ENCODE data around the gene MMP17.
A peak's percentile ranks its signal among the peaks of the same experiment; 100 is the strongest.

The MMP17 gene

DNA sequence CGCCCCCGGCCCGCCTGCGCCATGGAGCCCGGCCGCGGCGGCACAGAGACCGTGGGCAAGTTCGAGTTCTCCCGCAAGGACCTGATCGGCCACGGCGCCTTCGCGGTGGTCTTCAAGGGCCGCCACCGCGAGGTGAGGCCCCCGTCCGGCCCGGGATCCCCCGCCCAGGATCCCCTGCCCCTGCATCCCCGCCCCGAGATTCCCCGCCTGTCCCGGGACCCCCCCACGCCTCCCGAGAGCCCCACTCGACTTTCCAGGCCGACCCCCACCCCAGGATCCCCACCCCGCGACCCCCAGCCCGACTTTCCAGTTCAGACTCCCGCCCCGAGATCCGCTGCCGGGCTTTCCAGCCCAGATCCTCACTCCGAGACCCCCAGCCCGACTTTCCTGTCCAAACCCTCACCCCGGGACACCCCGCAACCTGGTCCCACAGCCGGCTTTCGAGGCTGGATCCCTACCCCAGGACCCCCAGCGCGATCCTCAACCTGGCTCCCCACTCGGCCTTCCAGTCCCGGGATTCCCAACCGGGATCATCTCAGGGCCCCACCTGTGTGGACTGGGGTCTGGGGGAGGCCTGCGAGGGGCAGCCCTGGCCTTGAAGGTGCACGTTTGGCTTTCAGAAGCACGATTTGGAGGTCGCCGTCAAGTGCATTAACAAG is 66.9 kb downstream of the MMP17 start:
- peak; percentile 25 for DNase-seq (ENCODE audit: low spot score)

- no peak for DNase-seq (ENCODE audit: low spot score)
These were observed 67.5 kb downstream of the MMP17 start for GRCh38 chr12:131895640-131896079.

GRCh38 chr12:131896080-131896810 is 68.1 kb downstream of the MMP17 start:
- peak; percentile 98 for DNase-seq (ENCODE audit: low spot score)

DNA sequence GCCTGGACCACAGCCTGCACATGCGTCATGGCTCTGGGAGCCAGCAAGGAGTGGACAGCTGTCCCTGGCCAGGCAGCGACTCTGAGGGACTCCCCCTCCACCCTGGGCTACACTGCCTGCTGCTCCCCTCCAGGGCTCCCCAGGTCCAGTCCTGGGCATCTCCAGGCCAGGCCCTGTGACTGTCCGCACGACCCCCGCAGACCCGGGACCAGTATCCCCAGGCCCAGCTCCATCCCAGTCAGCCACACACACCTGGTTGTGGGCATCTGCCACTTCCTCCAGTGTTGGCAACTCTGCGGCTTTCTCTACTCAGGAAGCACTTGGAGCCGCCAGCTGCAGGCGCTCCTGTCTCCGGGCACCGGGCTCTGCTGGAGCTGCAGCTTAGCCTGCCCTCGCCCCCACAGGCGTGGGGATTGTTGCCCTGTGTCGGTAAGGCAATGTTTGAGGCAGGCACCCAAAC is 68.6 kb downstream of the MMP17 start:
- DNase-seq (ENCODE audit: low spot score), result no peak

GRCh38 chr12:131897276-131897675 is 69.1 kb downstream of the MMP17 start:
- DNase-seq (ENCODE audit: low spot score), result no peak

DNA sequence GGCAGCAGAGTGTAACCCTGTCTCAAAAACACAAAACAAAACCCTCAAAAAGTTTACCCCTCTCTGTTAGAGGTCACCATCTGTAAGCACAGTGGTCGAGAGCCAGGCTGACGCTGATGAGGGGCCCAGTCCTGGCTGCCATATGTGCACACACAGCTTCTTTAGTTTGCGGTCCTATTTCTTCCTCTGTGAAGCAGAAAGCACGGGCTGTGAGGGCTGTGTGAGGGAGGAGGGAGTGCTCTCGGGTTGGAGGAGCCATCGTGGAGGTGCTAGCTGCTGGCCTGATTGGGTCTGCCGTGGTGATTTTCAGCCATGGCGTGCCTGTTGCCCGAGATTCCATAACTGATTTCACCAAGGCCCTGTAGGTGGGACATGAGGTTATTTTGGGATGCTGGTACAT is 69.7 kb downstream of the MMP17 start:
- no peak for DNase-seq (ENCODE audit: low spot score)

DNA sequence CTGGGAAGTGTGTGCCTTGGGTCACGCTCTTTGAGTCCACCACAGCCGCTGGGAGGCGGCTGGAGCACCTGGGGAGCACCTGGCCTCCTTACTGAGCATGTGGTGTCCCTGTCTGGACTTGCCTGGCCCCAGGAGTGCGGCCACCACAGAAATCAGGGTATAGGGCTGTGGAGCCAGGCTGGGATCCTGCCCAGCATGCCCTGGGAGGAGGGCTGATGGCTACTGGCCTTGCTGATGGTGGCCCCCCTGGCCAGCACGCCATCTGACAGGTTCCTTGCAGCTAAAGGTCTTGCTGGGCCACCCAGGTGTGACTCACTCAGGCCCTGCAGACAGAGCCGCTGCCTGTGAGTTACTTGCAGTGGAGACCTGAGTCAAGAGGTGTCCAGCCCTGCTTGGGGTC is 72.2 kb downstream of the MMP17 start:
- no peak for DNase-seq (ENCODE audit: low spot score)

Data from iPS-NIHi11 (cell line).